WTC11 (cell line): ENCODE measurements around the gene LDLRAD3. TPM values are rescaled to one million over a fixed set of nuclear protein-coding genes. Genes with fewer than 3 reads are reported as not detected.

Experiments used
- ATAC-seq: fragments of 200-7000 bp; cut with Tn5 transposase; 2 replicates; pipeline ENCODE4 v1.10.0; 2021; ENCODE audit warnings: mild to moderate bottlenecking, moderate library complexity
- CTCF ChIA-PET: fragments of 300-600 bp; sonication (Branson Sonifier 250); formaldehyde crosslinking; loops from one replicate; lab custom pipeline; 2021; ENCODE audit warnings: antibody characterized with exemption; lab: Charles Lee
- POLR2A ChIA-PET: fragments of 350-600 bp; sonication (Branson Sonifier 250); formaldehyde crosslinking; loops from one replicate; lab custom pipeline; 2021; ENCODE audit warnings: antibody characterized with exemption; lab: Charles Lee
- DNase-seq: peaks from one replicate; pipeline ENCODE4 v3.0.0; 2021; ENCODE audit warnings: low spot score
- H3K27ac Mint-ChIP-seq: 2 replicates; pipeline ENCODE4 v1.8.0; 2021; ENCODE audit warnings: mixed read lengths
- H3K27me3 Mint-ChIP-seq: 2 replicates; pipeline ENCODE4 v1.8.0; 2021; ENCODE audit warnings: low read depth, mild to moderate bottlenecking, moderate library complexity, mixed read lengths
- H3K36me3 Mint-ChIP-seq: 2 replicates; pipeline ENCODE4 v1.8.0; 2021; ENCODE audit warnings: mixed read lengths
- H3K4me1 Mint-ChIP-seq: 2 replicates; pipeline ENCODE4 v1.8.0; 2022; ENCODE audit warnings: mixed read lengths
- H3K4me3 Mint-ChIP-seq: 2 replicates; pipeline ENCODE4 v1.8.0; 2021; ENCODE audit warnings: mild to moderate bottlenecking, moderate library complexity, mixed read lengths
- H3K9me3 Mint-ChIP-seq: 2 replicates; pipeline ENCODE4 v1.8.0; 2021; ENCODE audit warnings: mixed read lengths
- CREM ChIP-seq: sonication (generic); formaldehyde crosslinking; IDR thresholded peaks from 2 replicates; pipeline ENCODE4 v1.8.1; 2022; ENCODE audit warnings: mild to moderate bottlenecking, missing genetic modification reagents, moderate library complexity
- GTF2I ChIP-seq: fragments of 250-450 bp; sonication (Bioruptor Pico); conservative IDR thresholded peaks from 2 replicates; pipeline ENCODE4 v1.4.0; 2021; ENCODE audit warnings: mild to moderate bottlenecking
- NFYB ChIP-seq: sonication (generic); formaldehyde crosslinking; conservative IDR thresholded peaks from 2 replicates; pipeline ENCODE4 v1.8.0; 2022; ENCODE audit warnings: low read depth, missing genetic modification reagents
- ZNF532 ChIP-seq: fragments of 250-450 bp; sonication (Bioruptor Pico); IDR thresholded peaks from 2 replicates; pipeline ENCODE4 v1.9.0; 2021; ENCODE audit warnings: mild to moderate bottlenecking, borderline replicate concordance
- total RNA-seq: library from RNA; stranded (reverse); gene quantifications from 3 replicates; pipeline ENCODE4 v1.2.3, GENCODE V29; 2021
- TF ChIP-seq, protein P1 (sequence below): sonication (generic); formaldehyde crosslinking; IDR thresholded peaks from 2 replicates; pipeline ENCODE4 v1.8.0; 2022; ENCODE audit warnings: mild to moderate bottlenecking, missing genetic modification reagents
- TF ChIP-seq, protein P2 (sequence below): fragments of 250-450 bp; sonication (Bioruptor Pico); IDR thresholded peaks from 2 replicates; pipeline ENCODE4 v1.9.0; 2021; ENCODE audit warnings: mild to moderate bottlenecking
- TF ChIP-seq, protein P3 (sequence below): sonication (generic); formaldehyde crosslinking; IDR thresholded peaks from 2 replicates; pipeline ENCODE4 v1.8.1; 2022; ENCODE audit warnings: missing genetic modification reagents, borderline replicate concordance
- TF ChIP-seq, protein P4 (sequence below): sonication (generic); formaldehyde crosslinking; IDR thresholded peaks from 2 replicates; pipeline ENCODE4 v1.8.1; 2023; ENCODE audit warnings: mild to moderate bottlenecking, missing genetic modification reagents
- TF ChIP-seq, protein P5 (sequence below): fragments of 200-600 bp; IDR thresholded peaks from 2 replicates; pipeline ENCODE4 v1.8.0; 2022; ENCODE audit warnings: antibody characterized with exemption

LDLRAD3 gene
- total RNA-seq, 1 experiment from 2014 or later, result 14.5 TPM

DNA sequence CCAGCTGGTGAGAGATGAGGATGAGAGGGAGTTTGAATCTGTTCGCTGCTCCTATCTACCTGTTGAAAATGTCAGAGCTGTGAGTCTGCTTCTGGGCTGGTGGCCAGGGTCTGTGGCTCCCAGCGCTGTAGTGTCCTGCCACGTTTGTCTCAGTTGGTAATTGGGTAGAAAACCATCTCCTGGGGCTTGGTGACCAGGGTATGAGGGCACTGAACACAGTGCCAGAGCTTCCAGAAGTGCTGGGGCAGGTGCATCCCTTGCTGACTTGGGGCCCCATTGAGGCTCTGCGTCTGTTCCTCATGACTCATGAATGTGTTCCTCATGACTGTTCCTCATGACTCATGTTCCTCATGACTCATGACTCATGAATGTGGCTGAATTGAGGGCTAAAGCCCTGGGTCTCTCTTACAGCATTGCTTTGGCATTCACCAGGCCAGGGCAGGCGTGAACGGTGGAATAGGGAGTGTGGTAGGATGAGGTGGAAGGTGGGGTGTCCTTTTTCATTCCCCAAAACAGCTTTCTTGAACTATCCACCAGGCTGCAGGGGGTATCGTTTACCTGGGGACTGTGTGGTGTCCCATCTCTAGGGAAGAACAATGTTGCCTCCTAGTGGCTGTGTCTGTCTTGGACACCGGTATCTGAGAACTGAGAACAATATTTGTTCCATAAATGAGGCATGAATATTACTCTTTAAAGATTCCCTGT, 205.8 kb downstream of the LDLRAD3 start:
- H3K4me3 Mint-ChIP-seq, result no peak overlapping the region

GRCh38 chr11:36150986-36151385, 207.1 kb downstream of the LDLRAD3 start:
- DNase-seq (no peak), ATAC-seq (no peak)
- POLR2A ChIA-PET, result no interaction called here
- peaks cover 44% of the 10 kb centered on the region for H3K4me1 Mint-ChIP-seq
- H3K27me3 Mint-ChIP-seq, result no peaks in the 10 kb centered on the region
- peak overlapping the region; percentile 46; the same call in 1 of the 2 replicates for H3K27ac Mint-ChIP-seq
- no peak overlapping the region for H3K4me3 Mint-ChIP-seq
- CTCF ChIA-PET, result interaction anchor here (2.0 to 4.8 kb wide), 2 partner anchors 65 to 329 kb away, joined by 4 to 47 read pairs; no protein-coding TSS in a partner anchor
- H3K9me3 Mint-ChIP-seq, result no peaks in the 10 kb centered on the region
- 0 out of 2 replicates have a peak, but pooled peaks cover 4% of the 10 kb centered on the region for H3K36me3 Mint-ChIP-seq
- TF ChIP-seq GTF2I (CRISPR knock-in tag) (no peak), NFYB (CRISPR knock-in tag) (no peak), CREM (CRISPR knock-in tag) (no peak)
- TF ChIP-seq, protein P1, sequence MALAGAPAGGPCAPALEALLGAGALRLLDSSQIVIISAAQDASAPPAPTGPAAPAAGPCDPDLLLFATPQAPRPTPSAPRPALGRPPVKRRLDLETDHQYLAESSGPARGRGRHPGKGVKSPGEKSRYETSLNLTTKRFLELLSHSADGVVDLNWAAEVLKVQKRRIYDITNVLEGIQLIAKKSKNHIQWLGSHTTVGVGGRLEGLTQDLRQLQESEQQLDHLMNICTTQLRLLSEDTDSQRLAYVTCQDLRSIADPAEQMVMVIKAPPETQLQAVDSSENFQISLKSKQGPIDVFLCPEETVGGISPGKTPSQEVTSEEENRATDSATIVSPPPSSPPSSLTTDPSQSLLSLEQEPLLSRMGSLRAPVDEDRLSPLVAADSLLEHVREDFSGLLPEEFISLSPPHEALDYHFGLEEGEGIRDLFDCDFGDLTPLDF (CRISPR knock-in tag), result no peak
- TF ChIP-seq, protein P2, sequence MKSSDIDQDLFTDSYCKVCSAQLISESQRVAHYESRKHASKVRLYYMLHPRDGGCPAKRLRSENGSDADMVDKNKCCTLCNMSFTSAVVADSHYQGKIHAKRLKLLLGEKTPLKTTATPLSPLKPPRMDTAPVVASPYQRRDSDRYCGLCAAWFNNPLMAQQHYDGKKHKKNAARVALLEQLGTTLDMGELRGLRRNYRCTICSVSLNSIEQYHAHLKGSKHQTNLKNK, result no peak
- TF ChIP-seq, protein P3, sequence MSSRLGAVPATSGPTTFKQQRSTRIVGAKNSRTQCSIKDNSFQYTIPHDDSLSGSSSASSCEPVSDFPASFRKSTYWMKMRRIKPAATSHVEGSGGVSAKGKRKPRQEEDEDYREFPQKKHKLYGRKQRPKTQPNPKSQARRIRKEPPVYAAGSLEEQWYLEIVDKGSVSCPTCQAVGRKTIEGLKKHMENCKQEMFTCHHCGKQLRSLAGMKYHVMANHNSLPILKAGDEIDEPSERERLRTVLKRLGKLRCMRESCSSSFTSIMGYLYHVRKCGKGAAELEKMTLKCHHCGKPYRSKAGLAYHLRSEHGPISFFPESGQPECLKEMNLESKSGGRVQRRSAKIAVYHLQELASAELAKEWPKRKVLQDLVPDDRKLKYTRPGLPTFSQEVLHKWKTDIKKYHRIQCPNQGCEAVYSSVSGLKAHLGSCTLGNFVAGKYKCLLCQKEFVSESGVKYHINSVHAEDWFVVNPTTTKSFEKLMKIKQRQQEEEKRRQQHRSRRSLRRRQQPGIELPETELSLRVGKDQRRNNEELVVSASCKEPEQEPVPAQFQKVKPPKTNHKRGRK (CRISPR knock-in tag), result no peak
- TF ChIP-seq, protein P4, sequence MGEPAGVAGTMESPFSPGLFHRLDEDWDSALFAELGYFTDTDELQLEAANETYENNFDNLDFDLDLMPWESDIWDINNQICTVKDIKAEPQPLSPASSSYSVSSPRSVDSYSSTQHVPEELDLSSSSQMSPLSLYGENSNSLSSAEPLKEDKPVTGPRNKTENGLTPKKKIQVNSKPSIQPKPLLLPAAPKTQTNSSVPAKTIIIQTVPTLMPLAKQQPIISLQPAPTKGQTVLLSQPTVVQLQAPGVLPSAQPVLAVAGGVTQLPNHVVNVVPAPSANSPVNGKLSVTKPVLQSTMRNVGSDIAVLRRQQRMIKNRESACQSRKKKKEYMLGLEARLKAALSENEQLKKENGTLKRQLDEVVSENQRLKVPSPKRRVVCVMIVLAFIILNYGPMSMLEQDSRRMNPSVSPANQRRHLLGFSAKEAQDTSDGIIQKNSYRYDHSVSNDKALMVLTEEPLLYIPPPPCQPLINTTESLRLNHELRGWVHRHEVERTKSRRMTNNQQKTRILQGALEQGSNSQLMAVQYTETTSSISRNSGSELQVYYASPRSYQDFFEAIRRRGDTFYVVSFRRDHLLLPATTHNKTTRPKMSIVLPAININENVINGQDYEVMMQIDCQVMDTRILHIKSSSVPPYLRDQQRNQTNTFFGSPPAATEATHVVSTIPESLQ, result no peak

More for the DNA sequence above, 205.8 kb downstream of the LDLRAD3 start:
- no peaks in the 10 kb centered on the region for H3K9me3 Mint-ChIP-seq
- TF ChIP-seq, protein P3 (CRISPR knock-in tag), result no peak
- TF ChIP-seq, protein P5, sequence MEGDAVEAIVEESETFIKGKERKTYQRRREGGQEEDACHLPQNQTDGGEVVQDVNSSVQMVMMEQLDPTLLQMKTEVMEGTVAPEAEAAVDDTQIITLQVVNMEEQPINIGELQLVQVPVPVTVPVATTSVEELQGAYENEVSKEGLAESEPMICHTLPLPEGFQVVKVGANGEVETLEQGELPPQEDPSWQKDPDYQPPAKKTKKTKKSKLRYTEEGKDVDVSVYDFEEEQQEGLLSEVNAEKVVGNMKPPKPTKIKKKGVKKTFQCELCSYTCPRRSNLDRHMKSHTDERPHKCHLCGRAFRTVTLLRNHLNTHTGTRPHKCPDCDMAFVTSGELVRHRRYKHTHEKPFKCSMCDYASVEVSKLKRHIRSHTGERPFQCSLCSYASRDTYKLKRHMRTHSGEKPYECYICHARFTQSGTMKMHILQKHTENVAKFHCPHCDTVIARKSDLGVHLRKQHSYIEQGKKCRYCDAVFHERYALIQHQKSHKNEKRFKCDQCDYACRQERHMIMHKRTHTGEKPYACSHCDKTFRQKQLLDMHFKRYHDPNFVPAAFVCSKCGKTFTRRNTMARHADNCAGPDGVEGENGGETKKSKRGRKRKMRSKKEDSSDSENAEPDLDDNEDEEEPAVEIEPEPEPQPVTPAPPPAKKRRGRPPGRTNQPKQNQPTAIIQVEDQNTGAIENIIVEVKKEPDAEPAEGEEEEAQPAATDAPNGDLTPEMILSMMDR, result peak; percentile 30; the same call in 1 of the 2 replicates
- TF ChIP-seq ZNF532 (CRISPR knock-in tag), result no peak
- CTCF ChIA-PET, result interaction anchor here (1.0 to 4.8 kb wide), 7 partner anchors 9 to 660 kb away, joined by 3 to 47 read pairs (median 4); no protein-coding TSS in a partner anchor
- peak overlapping the region; percentile 50 for H3K27ac Mint-ChIP-seq
- POLR2A ChIA-PET, result interaction anchor here (0.6 kb wide), 1 partner anchor 34 kb away, joined by 4 read pairs; no protein-coding TSS in a partner anchor
- no peaks in the 10 kb centered on the region for H3K27me3 Mint-ChIP-seq
- peaks cover 40% of the 10 kb centered on the region for H3K4me1 Mint-ChIP-seq
- peaks cover 7% of the 10 kb centered on the region; the same call in 1 of the 2 replicates for H3K36me3 Mint-ChIP-seq
- peak; percentile 34 for DNase-seq
- ATAC-seq, result peak; percentile 83
